IgD-negative memory B cell (primary cell): ENCODE data around the gene ZNF383. TPM values are rescaled to one million over a fixed set of nuclear protein-coding genes. Genes with fewer than 3 reads are reported as not detected.
"Not testable (repeated sequence)": the region's sequence is repeated elsewhere in the genome, so short reads cannot be mapped to it uniquely, and the experiment has no call there.

ENCODE experiments used
- H3K27ac Mint-ChIP-seq, 3 donors: one replicate each; pipeline ENCODE4 v1.8.0; 2020 to 2022; ENCODE audit warnings: mild to moderate bottlenecking in 3 of 3, mixed read lengths in 3 of 3, moderate library complexity in 1 of 3
- H3K27me3 Mint-ChIP-seq: one replicate; pipeline ENCODE4 v1.8.0; 2021; ENCODE audit warnings: mixed read lengths
- H3K36me3 Mint-ChIP-seq: one replicate; pipeline ENCODE4 v1.8.0; 2020; ENCODE audit warnings: mild to moderate bottlenecking, mixed read lengths
- H3K4me1 Mint-ChIP-seq, 3 donors: one replicate each; pipeline ENCODE4 v1.8.0; 2020 to 2022; ENCODE audit warnings: mixed read lengths in 3 of 3, mild to moderate bottlenecking in 1 of 3
- H3K4me3 Mint-ChIP-seq, 4 donors: one replicate each; pipeline ENCODE4 v1.8.0; 2020 to 2022; ENCODE audit warnings: mild to moderate bottlenecking in 4 of 4, mixed read lengths in 4 of 4, moderate library complexity in 3 of 4
- H3K9me3 Mint-ChIP-seq, 3 donors: one replicate each; pipeline ENCODE4 v1.8.0; 2020 to 2021; ENCODE audit warnings: mixed read lengths in 3 of 3, mild to moderate bottlenecking in 1 of 3
- polyA plus RNA-seq: library from polyadenylated mRNA; unstranded; fragments of 300-500 nt; fragmentation: Illumina TruSeq; gene quantifications from one replicate; pipeline ENCODE4 v1.2.3, GENCODE V29; 2021

ZNF383 gene
- polyA plus RNA-seq, result 9.6 TPM

DNA sequence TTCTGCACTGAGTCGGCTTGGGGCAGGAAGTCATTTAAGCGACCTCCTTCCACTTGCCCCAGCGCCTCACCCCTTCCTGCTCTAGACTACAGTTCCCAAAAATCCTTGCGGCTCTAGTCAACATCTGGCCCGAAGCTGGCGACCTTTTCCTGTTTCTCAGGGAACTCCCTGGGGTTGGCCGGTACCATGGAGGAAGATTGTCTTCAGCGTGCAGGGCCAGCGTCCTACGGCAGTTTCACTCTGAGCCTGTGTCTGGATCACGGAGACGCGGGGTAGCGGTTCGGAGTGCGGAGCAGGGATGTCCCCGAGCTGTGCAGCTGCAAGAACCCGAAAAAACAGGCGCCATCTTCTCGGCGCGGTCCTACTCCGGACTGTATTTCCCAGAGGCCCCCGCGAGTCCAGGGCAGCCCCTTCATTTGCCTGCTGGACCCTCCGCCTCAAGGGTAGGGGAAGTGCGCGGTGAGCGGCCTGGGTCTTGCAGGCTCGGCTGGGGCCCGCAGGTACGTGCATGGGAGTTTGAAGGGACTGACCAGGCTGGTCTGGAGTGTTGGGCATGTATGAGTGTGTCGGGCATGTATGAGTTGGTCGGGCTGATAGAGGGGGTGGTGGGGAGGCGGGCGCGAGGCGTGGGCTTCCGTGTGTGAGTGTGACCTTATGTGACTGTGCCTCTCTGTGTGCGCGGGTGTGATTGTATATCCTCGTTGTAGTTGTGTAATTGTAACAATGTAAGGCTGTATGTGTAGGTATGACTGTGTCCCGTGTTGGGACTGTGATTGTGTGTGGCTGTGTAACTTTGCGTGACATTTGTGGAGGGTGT is at the start of gene ZNF383:
Gene ZNF383 (plus strand): TSS at position 440 of the 817 bp plus-strand sequence. CDS start 12,240 bp downstream, outside the sequence.
- Mint-ChIP-seq H3K4me1 (peaks cover 14 to 19% (median 16%) of the 10 kb centered on the region in 3 donors), H3K36me3 (peaks cover 17% of the 10 kb centered on the region), H3K27ac (peak within 1 kb of the TSS; percentile 87 to 99 (median 93)), H3K9me3 (peaks cover 0 to 11% (median 7%) of the 10 kb centered on the region in 3 donors), H3K4me3 (peak within 1 kb of the TSS; percentile 89 to 96 (median 96)), H3K27me3 (no peaks in the 10 kb centered on the region)

DNA sequence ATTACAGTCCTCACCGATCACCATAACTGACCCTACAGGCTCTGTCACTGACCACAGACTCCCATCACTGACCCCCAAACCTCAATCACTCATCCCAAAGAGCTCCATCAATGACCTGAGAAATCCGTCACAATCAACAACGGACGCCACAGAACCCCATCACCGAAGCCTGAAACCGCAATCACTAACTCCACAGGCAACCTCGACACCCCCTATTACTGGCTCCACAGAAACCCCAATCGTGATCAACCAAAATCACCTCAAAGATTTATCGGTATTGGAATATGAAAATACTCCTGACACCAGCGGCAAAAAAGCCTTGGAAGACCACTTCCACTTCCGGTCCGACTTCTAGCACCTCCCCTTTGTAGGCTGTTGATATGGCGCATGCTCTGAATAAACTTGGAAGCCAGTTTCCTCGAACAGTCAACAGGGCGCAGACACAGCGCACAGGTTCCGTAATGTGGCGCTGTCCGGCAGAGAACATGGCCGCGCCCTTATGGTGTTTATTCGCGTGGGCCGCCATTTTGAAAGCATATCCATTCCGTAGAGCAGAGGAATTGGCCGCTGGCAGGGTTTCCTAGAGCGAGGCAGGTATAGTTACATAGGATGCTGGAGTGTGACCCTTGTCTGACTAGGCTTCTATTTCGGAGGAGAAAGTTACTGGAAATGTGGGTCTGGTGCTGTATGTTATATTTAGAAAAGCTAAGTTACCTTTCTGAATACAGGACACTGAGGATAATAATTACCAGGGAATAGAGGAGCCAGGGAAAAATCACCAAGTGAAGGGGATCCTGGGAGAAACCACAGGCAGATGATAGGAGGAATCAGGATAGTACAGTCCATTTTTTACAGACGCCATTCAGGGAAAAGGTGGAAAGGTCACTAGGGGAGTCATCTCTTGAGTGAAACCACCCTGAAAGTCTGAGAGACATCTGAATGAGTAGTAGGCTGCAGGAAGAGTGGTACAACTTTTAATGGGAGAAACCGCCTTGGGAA is 45.3 kb upstream of the ZNF383 start, which contains the start of gene ZNF585A:
Gene ZNF585A (minus strand): TSS at position 328 of the 999 bp plus-strand sequence. CDS start 2,785 bp downstream, outside the sequence.
- no peak within 1 kb of the TSS for H3K27ac Mint-ChIP-seq
- peaks cover 10 to 31% (median 27%) of the 10 kb centered on the region in 3 donors for H3K9me3 Mint-ChIP-seq
- H3K36me3 Mint-ChIP-seq, result peaks cover 15% of the 10 kb centered on the region
- H3K4me3 Mint-ChIP-seq, result peak within 1 kb of the TSS in 3 of 4 donors; percentile 8 to 63 (median 45)
- H3K27me3 Mint-ChIP-seq, result no peaks in the 10 kb centered on the region
- peaks cover 0 to 4% (median 4%) of the 10 kb centered on the region in 3 donors for H3K4me1 Mint-ChIP-seq

- H3K27me3 Mint-ChIP-seq, H3K27ac Mint-ChIP-seq, H3K4me3 Mint-ChIP-seq, H3K4me1 Mint-ChIP-seq: not testable (repeated sequence)
- Mint-ChIP-seq H3K9me3 (peaks cover 26 to 46% (median 34%) of the 10 kb centered on the region in 3 donors), H3K36me3 (peaks cover 34% of the 10 kb centered on the region)
These were observed 31.9 kb upstream of the ZNF383 start for GRCh38 chr19:37186071-37186470.

DNA sequence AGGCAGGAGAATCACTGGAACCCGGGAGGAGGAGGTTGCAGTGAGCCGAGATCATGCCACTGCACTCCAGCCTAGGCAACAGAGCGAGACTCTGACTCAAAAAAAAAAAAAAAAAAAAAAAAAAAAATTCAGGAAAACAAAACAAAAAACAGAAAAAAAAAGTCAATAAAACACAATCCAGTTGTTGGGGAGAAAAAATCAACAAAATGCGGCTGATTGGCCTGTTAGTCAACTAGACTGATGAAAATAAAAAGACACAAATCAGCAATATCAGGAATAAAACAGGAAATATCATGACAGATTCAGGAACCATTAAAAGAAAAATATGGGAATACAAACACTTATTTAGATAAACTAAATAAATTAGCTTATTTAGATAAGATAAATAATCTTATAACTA is 22.8 kb upstream of the ZNF383 start:
- H3K27ac Mint-ChIP-seq, H3K4me3 Mint-ChIP-seq, H3K4me1 Mint-ChIP-seq, H3K27me3 Mint-ChIP-seq: not testable (repeated sequence)
- Mint-ChIP-seq H3K36me3 (peaks cover 48% of the 10 kb centered on the region), H3K9me3 (peaks cover 8 to 29% (median 21%) of the 10 kb centered on the region in 3 donors)

DNA sequence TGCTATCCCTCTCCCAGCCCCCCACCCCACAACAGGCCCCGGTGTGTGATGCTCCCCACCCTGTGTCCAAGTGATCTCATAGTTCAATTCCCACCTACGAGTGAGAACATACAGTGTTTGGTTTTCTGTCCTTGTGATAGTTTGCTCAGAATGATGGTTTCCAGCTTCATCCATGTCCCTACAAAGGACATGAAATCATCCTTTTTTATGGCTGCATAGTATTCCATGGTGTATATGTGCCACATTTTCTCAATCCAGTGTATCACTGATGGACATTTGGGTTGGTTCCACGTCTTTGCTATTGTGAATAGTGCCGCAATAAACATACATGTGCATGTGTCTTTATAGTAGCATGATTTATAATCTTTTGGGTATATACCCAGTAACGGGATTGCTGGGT is 20.9 kb upstream of the ZNF383 start:
- not testable (repeated sequence) for H3K4me1 Mint-ChIP-seq, H3K27ac Mint-ChIP-seq, H3K4me3 Mint-ChIP-seq, H3K27me3 Mint-ChIP-seq
- Mint-ChIP-seq H3K9me3 (peaks cover 8 to 22% (median 18%) of the 10 kb centered on the region in 3 donors), H3K36me3 (peaks cover 47% of the 10 kb centered on the region)

DNA sequence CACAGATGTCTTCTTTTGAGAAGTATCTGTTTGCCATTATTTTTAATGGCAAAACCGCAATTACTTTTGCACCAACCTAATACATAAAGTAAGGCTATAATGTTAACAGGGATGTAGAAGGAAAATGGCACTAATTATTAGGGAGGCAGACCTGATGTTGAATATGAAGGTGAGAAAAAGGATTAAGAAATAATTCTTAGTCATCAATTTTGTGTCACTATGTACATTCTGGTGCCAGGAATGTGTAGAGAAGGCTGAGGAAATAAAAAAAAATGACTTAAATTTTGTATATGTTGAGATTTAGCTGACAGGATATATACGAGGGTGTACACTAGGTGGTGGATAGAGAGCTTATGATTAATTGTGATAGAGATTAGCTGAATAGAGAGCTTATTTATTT is 20.2 kb upstream of the ZNF383 start:
- Mint-ChIP-seq H3K27ac (no peak overlapping the region), H3K4me1 (no peaks in the 10 kb centered on the region), H3K27me3 (no peaks in the 10 kb centered on the region), H3K9me3 (peaks cover 6 to 22% (median 16%) of the 10 kb centered on the region in 3 donors), H3K4me3 (no peak overlapping the region), H3K36me3 (peaks cover 49% of the 10 kb centered on the region)

DNA sequence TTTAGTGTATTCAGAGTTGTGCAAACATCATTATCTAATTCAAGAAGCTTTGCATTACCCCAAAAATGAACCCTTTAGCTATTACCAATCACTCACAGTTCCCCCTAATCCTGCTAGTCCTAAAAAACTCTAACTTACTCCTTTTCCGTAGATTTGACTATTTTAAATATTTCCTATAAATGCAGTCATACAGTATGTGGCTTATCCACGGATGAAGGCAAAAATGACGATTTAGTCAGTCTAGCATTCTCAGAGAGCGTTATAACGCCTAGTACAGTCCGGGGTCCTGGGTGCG is 587 bp upstream of the ZNF383 start:
- peak overlapping the region; percentile 89 to 96 (median 96) for H3K4me3 Mint-ChIP-seq
- peak overlapping the region; percentile 87 to 99 (median 93) for H3K27ac Mint-ChIP-seq
- peaks cover 14 to 16% (median 14%) of the 10 kb centered on the region in 3 donors for H3K4me1 Mint-ChIP-seq
- peaks cover 0 to 7% (median 4%) of the 10 kb centered on the region in 3 donors for H3K9me3 Mint-ChIP-seq
- H3K36me3 Mint-ChIP-seq, result peaks cover 12% of the 10 kb centered on the region
- no peaks in the 10 kb centered on the region for H3K27me3 Mint-ChIP-seq

DNA sequence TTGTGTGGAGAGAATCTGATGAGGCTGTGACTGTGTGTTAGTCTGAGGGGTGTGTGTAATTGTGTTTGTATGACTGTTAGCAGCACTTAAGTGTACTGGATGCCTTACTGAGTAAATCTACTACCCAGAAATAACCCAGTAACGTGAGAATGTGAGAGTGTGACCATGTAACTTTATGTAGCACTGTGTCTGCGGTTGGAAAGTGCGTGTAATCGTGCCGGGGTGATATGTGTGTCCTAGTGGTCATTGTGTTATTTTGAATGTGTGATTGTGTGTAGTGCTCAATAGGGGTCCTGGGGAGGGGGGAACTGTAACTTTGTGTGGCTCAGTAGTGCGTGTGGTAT is 550 bp downstream of the ZNF383 start:
- peaks cover 0 to 14% (median 8%) of the 10 kb centered on the region in 3 donors for H3K9me3 Mint-ChIP-seq
- H3K4me1 Mint-ChIP-seq, result peaks cover 14 to 20% (median 16%) of the 10 kb centered on the region in 3 donors
- H3K4me3 Mint-ChIP-seq, result peak overlapping the region; percentile 89 to 96 (median 96)
- H3K36me3 Mint-ChIP-seq, result peaks cover 19% of the 10 kb centered on the region
- H3K27me3 Mint-ChIP-seq, result no peaks in the 10 kb centered on the region
- peak overlapping the region; percentile 87 to 99 (median 93) for H3K27ac Mint-ChIP-seq

GRCh38 chr19:37220383-37220782 is 2.4 kb downstream of the ZNF383 start:
- Mint-ChIP-seq H3K27me3 (no peaks in the 10 kb centered on the region), H3K4me1 (peaks cover 14 to 20% (median 16%) of the 10 kb centered on the region in 3 donors), H3K9me3 (peaks cover 0 to 14% (median 10%) of the 10 kb centered on the region in 3 donors), H3K36me3 (peaks cover 23% of the 10 kb centered on the region), H3K27ac (no peak overlapping the region), H3K4me3 (peak overlapping the region in 3 of 4 donors; percentile 43 to 64 (median 53))

DNA sequence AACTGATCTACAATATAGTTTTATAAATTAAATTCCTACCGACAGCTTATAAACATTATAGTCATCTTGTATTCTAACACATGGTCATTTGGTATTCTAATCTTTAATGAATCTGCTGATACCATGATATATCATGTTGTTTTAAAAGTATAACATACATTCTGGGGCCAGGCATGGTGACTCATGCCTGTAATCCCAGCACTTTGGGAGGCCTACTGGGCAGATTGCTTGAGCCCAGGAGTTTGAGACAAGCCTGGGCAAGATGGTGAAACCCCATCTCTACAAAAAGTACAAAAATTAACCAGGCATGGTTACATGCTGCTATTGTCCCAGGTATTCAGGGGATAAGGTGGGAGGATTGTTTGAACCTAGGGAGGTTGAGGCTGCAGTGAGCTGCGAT is 3.1 kb downstream of the ZNF383 start:
- H3K4me1 Mint-ChIP-seq, result peaks cover 14 to 20% (median 16%) of the 10 kb centered on the region in 3 donors
- H3K36me3 Mint-ChIP-seq, result peaks cover 29% of the 10 kb centered on the region
- H3K27me3 Mint-ChIP-seq, result no peaks in the 10 kb centered on the region
- H3K9me3 Mint-ChIP-seq, result peaks cover under 1 to 15% (median 14%) of the 10 kb centered on the region in 3 donors
- H3K4me3 Mint-ChIP-seq, result peak overlapping the region in 2 of 4 donors; percentile 64 to 73
- no peak overlapping the region for H3K27ac Mint-ChIP-seq

DNA sequence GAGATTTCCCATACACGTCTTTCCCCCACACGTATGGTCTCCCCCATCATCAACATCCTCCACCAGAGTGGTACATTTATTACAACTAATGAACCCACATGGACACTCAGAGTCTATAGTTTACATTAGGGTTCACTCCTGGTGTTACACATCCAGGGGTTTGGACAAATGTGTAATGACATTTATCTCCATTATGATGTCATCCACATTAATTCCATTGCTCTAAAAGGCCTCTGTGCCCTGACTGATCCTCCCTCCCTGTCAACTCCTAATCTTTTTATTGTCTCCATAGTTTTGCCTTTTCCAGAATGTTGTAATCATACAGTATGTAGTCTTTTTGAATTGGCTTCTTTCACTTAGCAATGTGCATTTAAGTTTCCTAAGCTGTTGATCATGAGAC is 8.2 kb downstream of the ZNF383 start:
- H3K9me3 Mint-ChIP-seq, result peaks cover 10 to 28% (median 18%) of the 10 kb centered on the region in 3 donors
- H3K27me3 Mint-ChIP-seq, result no peaks in the 10 kb centered on the region
- H3K4me3 Mint-ChIP-seq, result no peak overlapping the region
- H3K4me1 Mint-ChIP-seq, result peaks cover 0 to 7% (median 1%) of the 10 kb centered on the region in 3 donors
- H3K27ac Mint-ChIP-seq, result no peak overlapping the region
- H3K36me3 Mint-ChIP-seq, result peaks cover 42% of the 10 kb centered on the region

DNA sequence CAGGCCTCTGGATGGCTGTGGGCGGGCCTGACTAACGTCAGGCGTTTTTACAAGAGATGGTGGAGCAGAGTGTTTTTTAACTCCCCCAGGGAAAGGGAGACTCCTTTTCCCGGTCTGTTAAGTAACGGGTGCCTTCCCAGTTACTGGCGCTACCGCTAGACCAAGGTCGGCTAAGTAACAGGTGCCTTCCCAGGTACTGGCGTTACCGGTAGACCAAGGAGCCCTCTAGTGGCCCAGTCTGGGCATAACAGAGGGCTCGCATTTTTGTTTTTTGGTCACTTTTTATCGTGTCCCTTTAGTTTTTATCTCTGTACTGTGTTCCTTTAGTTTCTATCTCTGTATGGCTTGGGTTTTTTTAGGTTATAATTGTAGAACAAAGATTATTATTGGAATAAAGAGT is 10.0 kb downstream of the ZNF383 start:
- H3K27me3 Mint-ChIP-seq, result no peaks in the 10 kb centered on the region
- H3K36me3 Mint-ChIP-seq, result peaks cover 42% of the 10 kb centered on the region
- no peak overlapping the region for H3K4me3 Mint-ChIP-seq
- H3K9me3 Mint-ChIP-seq, result peaks cover 10 to 30% (median 16%) of the 10 kb centered on the region in 3 donors
- peaks cover 0 to 1% (median 0%) of the 10 kb centered on the region in 3 donors for H3K4me1 Mint-ChIP-seq
- H3K27ac Mint-ChIP-seq, result no peak overlapping the region

GRCh38 chr19:37243206-37243632 is 25.2 kb downstream of the ZNF383 start:
- no peak overlapping the region for H3K4me3 Mint-ChIP-seq
- H3K36me3 Mint-ChIP-seq, result peaks cover 44% of the 10 kb centered on the region
- no peaks in the 10 kb centered on the region for H3K27me3 Mint-ChIP-seq
- no peak overlapping the region for H3K27ac Mint-ChIP-seq
- H3K9me3 Mint-ChIP-seq, result peaks cover 20 to 48% (median 45%) of the 10 kb centered on the region in 3 donors
- peaks cover 0 to 2% (median 0%) of the 10 kb centered on the region in 3 donors for H3K4me1 Mint-ChIP-seq

- Mint-ChIP-seq H3K36me3 (peaks cover 9% of the 10 kb centered on the region), H3K27ac (peak overlapping the region in 2 of 3 donors; percentile 50 to 84), H3K27me3 (no peaks in the 10 kb centered on the region), H3K9me3 (peaks cover 13 to 38% (median 25%) of the 10 kb centered on the region in 3 donors), H3K4me1 (peaks cover 0 to 6% (median 0%) of the 10 kb centered on the region in 3 donors), H3K4me3 (peak overlapping the region; percentile 79 to 92 (median 86))
These were observed 33.6 kb downstream of the ZNF383 start for GRCh38 chr19:37251308-37252229.
